Cardiac muscle cell (in vitro differentiated cells and primary cell): ENCODE results near the gene TAF1A. TPM values are rescaled to one million over a fixed set of nuclear protein-coding genes. Genes with fewer than 3 reads are reported as not detected.

Source experiments
- DNase-seq, 2 donors: peaks; one replicate each; pipeline versions ENCODE4 v3.0.0 to v3.0.0-alpha.2; 2010 to 2017; ENCODE audit warnings: low read depth in 1 of 2, low spot score in 1 of 2
- H3K27ac ChIP-seq: fragments of 200-600 bp; sonication (generic); 2 replicates; pipeline ENCODE4 v1.5.1; 2016
- H3K27me3 ChIP-seq: fragments of 200-600 bp; sonication (generic); 2 replicates; pipeline ENCODE4 v1.6.0; 2016; ENCODE audit warnings: control low read depth
- H3K36me3 ChIP-seq: fragments of 200-600 bp; sonication (generic); 2 replicates; pipeline ENCODE4 v1.5.1; 2016; ENCODE audit warnings: control low read depth
- H3K4me1 ChIP-seq: fragments of 200-600 bp; sonication (generic); 2 replicates; pipeline ENCODE4 v1.8.1; 2017; ENCODE audit warnings: low read depth, mild to moderate bottlenecking, mixed run types
- H3K4me3 ChIP-seq: fragments of 200-600 bp; sonication (generic); 2 replicates; pipeline ENCODE4 v1.5.1; 2016; ENCODE audit warnings: mild to moderate bottlenecking
- H3K9me3 ChIP-seq: fragments of 200-600 bp; sonication (generic); 2 replicates; pipeline ENCODE4 v1.5.1; 2017; ENCODE audit warnings: low read depth, mild to moderate bottlenecking, control low read depth
- polyA plus RNA-seq: library from polyadenylated mRNA; unstranded; fragments of >200 nt; fragmentation: Nextera tagmentation; extraction: Ambion mirVana; gene quantifications from 2 replicates; pipeline ENCODE4 v1.2.1, GENCODE V29; 2016
- total RNA-seq: library from RNA; depleted of rRNA; stranded (reverse); fragments of >200 nt; gene quantifications from 2 replicates; pipeline ENCODE4 v1.2.3, GENCODE V29; 2016
- TF ChIP-seq, protein P1 (sequence below): IDR thresholded peaks from 2 replicates; pipeline ENCODE4 v1.5.1; 2012; ENCODE audit warnings: low read depth, mild to moderate bottlenecking, low read length

The TAF1A gene
- total and polyA plus RNA-seq, 2 experiments from 2014 or later = 3.9 to 5.0 TPM

DNA sequence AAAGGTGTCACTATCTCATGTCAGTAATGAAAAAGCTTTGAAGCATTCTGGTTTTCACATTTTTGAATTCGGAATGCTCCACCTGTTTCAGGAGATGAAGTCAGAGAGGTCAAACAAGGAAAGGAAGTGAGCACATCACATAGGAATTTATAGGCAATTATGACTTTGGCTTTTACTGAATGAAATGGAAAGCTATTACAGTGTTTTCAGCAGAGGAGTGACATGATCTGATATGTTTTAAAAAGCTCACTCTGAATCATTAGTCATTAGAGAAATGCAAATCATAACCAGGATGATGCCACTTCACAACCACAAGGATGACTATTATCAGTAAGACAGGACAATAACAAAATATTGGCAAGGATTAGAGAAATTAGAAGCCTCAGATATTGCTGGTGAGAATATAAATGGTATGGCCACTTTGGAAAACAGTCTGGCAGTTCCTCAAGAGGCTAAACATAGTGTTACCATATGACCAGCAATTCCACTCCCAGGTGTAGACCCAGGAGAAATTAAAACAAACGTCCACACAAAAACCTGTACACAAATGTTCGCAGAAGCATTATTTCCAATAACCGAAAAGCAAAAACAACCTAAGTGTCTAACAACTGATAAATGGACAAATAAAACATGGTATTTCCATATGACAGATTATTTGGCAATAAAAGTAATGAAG is 7.5 kb downstream of the TAF1A start:
- Histone ChIP-seq H3K27ac (no peak overlapping the region), H3K4me1 (no peaks in the 10 kb centered on the region), H3K27me3 (no peaks in the 10 kb centered on the region), H3K4me3 (no peak overlapping the region), H3K36me3 (peaks cover 14% of the 10 kb centered on the region), H3K9me3 (no peaks in the 10 kb centered on the region)
- peak in 1 of 2 donors; percentile 4 for DNase-seq
- TF ChIP-seq, protein P1, sequence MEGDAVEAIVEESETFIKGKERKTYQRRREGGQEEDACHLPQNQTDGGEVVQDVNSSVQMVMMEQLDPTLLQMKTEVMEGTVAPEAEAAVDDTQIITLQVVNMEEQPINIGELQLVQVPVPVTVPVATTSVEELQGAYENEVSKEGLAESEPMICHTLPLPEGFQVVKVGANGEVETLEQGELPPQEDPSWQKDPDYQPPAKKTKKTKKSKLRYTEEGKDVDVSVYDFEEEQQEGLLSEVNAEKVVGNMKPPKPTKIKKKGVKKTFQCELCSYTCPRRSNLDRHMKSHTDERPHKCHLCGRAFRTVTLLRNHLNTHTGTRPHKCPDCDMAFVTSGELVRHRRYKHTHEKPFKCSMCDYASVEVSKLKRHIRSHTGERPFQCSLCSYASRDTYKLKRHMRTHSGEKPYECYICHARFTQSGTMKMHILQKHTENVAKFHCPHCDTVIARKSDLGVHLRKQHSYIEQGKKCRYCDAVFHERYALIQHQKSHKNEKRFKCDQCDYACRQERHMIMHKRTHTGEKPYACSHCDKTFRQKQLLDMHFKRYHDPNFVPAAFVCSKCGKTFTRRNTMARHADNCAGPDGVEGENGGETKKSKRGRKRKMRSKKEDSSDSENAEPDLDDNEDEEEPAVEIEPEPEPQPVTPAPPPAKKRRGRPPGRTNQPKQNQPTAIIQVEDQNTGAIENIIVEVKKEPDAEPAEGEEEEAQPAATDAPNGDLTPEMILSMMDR = no peak

DNA sequence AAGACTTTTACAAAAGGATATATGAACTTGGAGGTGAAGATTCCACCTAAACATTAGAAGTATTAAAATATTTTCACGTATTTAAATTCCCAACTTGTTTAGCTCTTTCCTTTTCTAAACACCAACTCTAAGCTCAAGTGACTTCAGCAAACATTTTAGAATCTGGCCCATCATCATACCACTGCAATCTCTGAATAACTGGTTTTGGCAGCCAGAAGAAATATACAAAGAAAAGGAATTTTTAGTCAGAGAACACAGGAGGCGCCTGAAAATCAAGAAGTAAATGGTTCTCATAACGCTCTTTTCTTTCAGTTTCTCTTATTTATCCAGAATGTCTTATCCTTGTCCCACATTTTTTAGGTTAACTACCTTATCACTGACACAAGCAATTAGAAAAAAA is 10.4 kb downstream of the TAF1A start:
- Histone ChIP-seq H3K9me3 (no peaks in the 10 kb centered on the region), H3K36me3 (peaks cover 15% of the 10 kb centered on the region), H3K27ac (no peak overlapping the region), H3K4me3 (no peak overlapping the region), H3K27me3 (no peaks in the 10 kb centered on the region), H3K4me1 (no peaks in the 10 kb centered on the region)
- no peak for DNase-seq
- TF ChIP-seq, protein P1 = no peak

DNA sequence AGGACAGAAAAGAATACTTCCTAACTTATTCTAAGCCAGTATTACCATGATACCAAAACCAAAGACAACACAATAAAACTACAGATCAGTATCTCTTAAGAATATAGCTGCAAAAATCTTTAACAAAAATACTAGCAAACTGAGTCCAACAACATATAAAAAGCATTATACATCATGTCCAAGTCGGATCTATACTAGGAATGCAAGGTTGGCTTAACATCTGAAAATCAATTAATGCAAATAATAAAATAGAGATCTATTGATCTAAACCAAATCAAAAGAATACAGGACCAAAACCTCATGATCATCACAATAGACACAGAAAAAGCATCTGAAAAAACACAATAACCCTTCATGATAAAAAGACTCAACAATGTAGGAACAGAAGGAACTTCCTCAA is 18.9 kb downstream of the TAF1A start:
- Histone ChIP-seq H3K27ac (no peak overlapping the region), H3K27me3 (no peaks in the 10 kb centered on the region), H3K36me3 (peaks cover 5% of the 10 kb centered on the region), H3K4me3 (no peak overlapping the region), H3K4me1 (no peaks in the 10 kb centered on the region), H3K9me3 (no peaks in the 10 kb centered on the region)
- TF ChIP-seq, protein P1 = no peak
- DNase-seq = no peak

DNA sequence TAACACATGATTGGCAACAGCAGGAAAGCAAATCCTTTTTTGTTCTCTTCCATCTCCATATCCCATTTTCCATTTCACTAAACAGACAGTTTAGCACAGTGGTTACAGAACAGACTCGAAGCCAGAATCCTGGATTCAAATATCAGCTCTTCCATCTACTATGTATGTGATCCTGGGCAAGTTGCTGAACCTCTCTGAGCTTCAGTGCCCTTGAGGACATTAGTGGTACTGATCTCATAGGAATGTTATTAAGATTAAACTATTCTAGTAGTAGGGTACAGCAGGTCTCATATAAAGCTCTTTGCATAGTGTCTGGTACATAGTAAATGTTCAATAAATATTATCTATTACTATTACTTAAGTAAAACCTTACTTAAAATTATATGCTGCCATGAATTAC is 28.1 kb downstream of the TAF1A start:
- Histone ChIP-seq H3K4me1 (no peaks in the 10 kb centered on the region), H3K9me3 (no peaks in the 10 kb centered on the region), H3K27me3 (no peaks in the 10 kb centered on the region), H3K27ac (no peak overlapping the region), H3K4me3 (no peak overlapping the region), H3K36me3 (peaks cover 41% of the 10 kb centered on the region)
- TF ChIP-seq, protein P1 = no peak
- DNase-seq = no peak

DNA sequence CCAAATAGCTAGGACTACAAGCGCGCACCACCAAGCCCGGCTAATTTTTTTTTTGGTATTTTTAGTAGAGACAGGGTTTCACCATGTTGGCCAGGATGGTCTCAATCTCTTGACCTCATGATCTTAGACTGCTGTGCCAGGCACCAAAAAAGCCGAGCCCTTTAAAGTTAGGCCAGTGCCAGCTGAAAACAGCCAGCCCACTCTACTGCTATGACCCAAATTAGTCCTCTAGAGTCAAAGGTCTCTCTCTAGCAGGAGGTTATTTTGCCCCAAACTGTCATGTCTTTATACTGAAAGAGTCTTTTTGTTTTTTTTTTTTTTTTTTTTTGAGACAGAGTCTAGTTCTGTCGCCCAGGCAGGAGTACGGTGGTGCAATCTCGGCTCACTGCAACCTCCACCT is 32.2 kb downstream of the TAF1A start:
- Histone ChIP-seq H3K36me3 (peaks cover 32% of the 10 kb centered on the region), H3K4me1 (no peaks in the 10 kb centered on the region), H3K4me3 (no peak overlapping the region), H3K9me3 (no peaks in the 10 kb centered on the region), H3K27ac (no peak overlapping the region), H3K27me3 (no peaks in the 10 kb centered on the region)
- no peak for DNase-seq
- TF ChIP-seq, protein P1 = no peak

DNA sequence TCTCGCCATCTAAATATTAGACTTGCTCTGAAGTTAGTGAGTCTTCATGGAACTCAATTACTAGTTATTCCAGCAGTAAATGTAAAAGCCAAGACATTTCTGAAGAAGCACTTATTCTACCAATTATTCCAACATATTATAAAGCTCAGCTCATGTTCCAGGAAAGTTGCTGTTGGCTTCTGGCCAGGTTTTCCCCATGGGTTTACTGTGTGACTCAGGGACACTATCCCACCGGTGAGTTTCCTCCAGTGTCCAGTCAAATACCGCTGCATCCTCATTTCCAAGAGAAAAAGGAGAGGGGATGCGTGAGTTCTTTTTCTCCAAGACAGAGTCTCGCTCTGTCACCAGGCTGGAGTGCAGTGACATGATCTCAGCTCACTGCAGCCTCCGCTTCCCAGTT is 32.6 kb downstream of the TAF1A start:
- Histone ChIP-seq H3K36me3 (peaks cover 31% of the 10 kb centered on the region), H3K4me3 (no peak overlapping the region), H3K27ac (no peak overlapping the region), H3K4me1 (no peaks in the 10 kb centered on the region), H3K27me3 (no peaks in the 10 kb centered on the region), H3K9me3 (no peaks in the 10 kb centered on the region)
- TF ChIP-seq, protein P1 = no peak
- no peak for DNase-seq
